Osteocyte (in vitro differentiated cells): ENCODE data around the gene CSNK1G1. TPM values are rescaled to one million over a fixed set of nuclear protein-coding genes. Genes with fewer than 3 reads are reported as not detected.
"Not testable (repeated sequence)": the region's sequence is repeated elsewhere in the genome, so short reads cannot be mapped to it uniquely, and the experiment has no call there.

ENCODE experiments used
- DNase-seq: peaks from one replicate; pipeline ENCODE4 v3.0.0; 2021; ENCODE audit warnings: mixed read lengths; ENCODE audit not compliant: unreplicated experiment; ENCODE audit errors: extremely low spot score
- H3K27ac Mint-ChIP-seq: one replicate; pipeline ENCODE4 v1.8.0; 2021; ENCODE audit warnings: mild to moderate bottlenecking, mixed read lengths; ENCODE audit not compliant: unreplicated experiment
- H3K27me3 Mint-ChIP-seq: one replicate; pipeline ENCODE4 v1.8.0; 2021; ENCODE audit warnings: mixed read lengths; ENCODE audit not compliant: unreplicated experiment
- H3K36me3 Mint-ChIP-seq: one replicate; pipeline ENCODE4 v1.8.0; 2021; ENCODE audit warnings: mixed read lengths; ENCODE audit not compliant: unreplicated experiment
- H3K4me1 Mint-ChIP-seq: one replicate; pipeline ENCODE4 v1.8.0; 2021; ENCODE audit warnings: mixed read lengths; ENCODE audit not compliant: unreplicated experiment
- H3K4me3 Mint-ChIP-seq: one replicate; pipeline ENCODE4 v1.8.0; 2021; ENCODE audit warnings: mild to moderate bottlenecking, moderate library complexity, mixed read lengths; ENCODE audit not compliant: unreplicated experiment
- H3K9me3 Mint-ChIP-seq: one replicate; pipeline ENCODE4 v1.8.0; 2021; ENCODE audit warnings: mixed read lengths; ENCODE audit not compliant: unreplicated experiment
- total RNA-seq: library from RNA; stranded (reverse); gene quantifications from 2 replicates; pipeline ENCODE4 v1.2.1, GENCODE V29; 2021
- TF ChIP-seq, protein P1 (sequence below): fragments of 200-600 bp; sonication (generic); IDR thresholded peaks from 2 replicates; pipeline ENCODE4 v1.5.0; 2021; ENCODE audit warnings: antibody characterized with exemption, mild to moderate bottlenecking, moderate library complexity

Gene CSNK1G1
- total RNA-seq, 1 donor from 2014 or later = 22.2 TPM

DNA sequence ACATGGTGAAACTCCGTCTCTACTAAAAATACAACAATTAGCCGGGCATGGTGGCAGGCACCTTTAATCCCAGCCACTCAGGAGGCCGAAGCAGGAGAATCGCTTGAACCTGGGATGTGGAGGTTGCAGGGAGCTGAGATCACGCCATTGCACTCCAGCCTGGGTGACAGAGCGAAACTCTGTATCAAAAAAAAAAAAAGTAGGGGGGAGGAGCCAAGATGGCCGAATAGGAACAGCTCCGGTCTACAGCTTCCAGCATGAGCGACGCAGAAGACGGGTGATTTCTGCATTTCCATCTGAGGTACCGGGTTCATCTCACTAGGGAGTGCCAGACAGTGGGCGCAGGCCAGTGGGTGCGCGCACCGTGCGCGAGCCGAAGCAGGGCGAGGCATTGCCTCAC lies 29.5 kb downstream of the CSNK1G1 start:
- H3K27ac Mint-ChIP-seq, H3K36me3 Mint-ChIP-seq, H3K27me3 Mint-ChIP-seq, DNase-seq, H3K4me1 Mint-ChIP-seq, H3K9me3 Mint-ChIP-seq: not testable (repeated sequence)
- H3K4me3 Mint-ChIP-seq = peak overlapping the region; percentile 29

DNA sequence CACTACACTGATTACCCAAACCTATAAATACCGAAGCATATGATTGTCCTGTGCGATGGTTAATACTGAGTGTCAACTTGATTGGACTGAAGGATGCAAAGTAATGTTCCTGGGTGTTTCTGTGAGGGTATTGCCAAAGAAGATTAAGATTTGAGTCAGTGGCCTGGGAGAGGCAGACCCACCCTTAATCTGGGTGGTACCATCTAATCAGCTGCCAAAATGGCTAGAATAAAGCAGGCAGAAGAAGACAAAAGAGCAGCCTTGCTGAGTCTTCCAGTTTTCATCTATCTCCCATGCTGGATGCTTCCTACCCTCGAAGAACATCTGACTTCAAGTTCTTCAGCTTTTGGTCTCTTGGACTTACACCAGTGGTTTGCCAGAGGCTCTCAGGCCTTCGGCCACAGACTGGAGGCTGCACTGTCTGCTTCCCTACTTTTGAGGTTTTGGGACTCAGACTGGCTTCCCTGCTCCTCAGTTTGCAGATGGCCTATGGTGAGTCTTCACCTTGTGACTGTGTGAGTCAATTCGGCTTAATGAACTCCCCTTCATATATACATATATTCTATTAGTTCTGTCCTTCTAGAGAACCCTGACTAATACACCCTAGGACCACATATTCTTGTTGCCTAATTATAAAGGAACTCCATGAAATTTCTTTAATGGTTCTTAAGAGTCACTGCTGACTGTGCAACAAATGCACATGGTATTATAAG lies 31.7 kb downstream of the CSNK1G1 start:
- H3K36me3 Mint-ChIP-seq = no peaks in the 10 kb centered on the region
- H3K9me3 Mint-ChIP-seq = no peaks in the 10 kb centered on the region
- H3K27ac Mint-ChIP-seq = no peak overlapping the region
- no peak for DNase-seq
- no peak overlapping the region for H3K4me3 Mint-ChIP-seq
- TF ChIP-seq, protein P1, sequence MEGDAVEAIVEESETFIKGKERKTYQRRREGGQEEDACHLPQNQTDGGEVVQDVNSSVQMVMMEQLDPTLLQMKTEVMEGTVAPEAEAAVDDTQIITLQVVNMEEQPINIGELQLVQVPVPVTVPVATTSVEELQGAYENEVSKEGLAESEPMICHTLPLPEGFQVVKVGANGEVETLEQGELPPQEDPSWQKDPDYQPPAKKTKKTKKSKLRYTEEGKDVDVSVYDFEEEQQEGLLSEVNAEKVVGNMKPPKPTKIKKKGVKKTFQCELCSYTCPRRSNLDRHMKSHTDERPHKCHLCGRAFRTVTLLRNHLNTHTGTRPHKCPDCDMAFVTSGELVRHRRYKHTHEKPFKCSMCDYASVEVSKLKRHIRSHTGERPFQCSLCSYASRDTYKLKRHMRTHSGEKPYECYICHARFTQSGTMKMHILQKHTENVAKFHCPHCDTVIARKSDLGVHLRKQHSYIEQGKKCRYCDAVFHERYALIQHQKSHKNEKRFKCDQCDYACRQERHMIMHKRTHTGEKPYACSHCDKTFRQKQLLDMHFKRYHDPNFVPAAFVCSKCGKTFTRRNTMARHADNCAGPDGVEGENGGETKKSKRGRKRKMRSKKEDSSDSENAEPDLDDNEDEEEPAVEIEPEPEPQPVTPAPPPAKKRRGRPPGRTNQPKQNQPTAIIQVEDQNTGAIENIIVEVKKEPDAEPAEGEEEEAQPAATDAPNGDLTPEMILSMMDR = no peak
- H3K27me3 Mint-ChIP-seq = no peaks in the 10 kb centered on the region
- H3K4me1 Mint-ChIP-seq = no peaks in the 10 kb centered on the region

DNA sequence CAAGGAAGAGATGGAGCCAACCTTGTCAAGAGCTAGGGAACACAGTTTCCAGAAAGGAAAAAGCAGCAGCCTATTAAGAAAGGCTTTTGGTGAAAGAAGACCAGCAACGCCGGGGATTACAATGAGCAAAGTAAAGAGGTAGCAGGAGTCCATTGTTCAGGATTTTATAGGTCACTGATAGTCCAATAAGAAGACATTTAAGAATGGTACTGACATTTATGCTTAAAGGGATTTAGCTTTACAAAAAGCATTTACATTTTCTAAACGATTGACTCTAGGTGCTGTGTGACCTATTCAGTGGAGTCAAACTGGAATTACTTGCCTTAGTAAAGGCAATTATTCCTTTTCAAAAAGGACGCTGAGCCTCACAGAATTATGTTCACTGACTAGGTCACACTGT lies 40.8 kb downstream of the CSNK1G1 start:
- Mint-ChIP-seq H3K36me3 (no peaks in the 10 kb centered on the region), H3K9me3 (no peaks in the 10 kb centered on the region), H3K4me3 (no peak overlapping the region), H3K4me1 (peaks cover 14% of the 10 kb centered on the region), H3K27ac (peak overlapping the region; percentile 59), H3K27me3 (no peaks in the 10 kb centered on the region)
- TF ChIP-seq, protein P1 = no peak
- DNase-seq = no peak

DNA sequence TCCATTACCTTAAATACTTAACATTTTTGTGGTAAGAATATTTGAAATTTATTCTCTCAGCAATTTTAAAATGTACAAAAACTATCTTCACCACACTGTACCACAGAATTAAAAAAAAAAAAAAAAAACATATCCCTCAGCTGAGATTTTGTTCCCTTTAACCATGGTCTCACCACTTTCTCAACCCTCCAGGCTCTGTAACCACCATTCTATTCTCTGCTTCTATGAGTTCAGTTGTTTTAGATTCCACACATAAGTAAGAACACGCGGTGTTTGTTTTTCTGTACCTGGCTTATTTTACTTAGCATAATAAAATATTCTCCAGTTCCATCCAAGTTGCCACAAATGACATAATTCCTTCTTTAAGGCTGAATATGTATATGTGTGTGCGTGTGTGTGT lies 41.5 kb downstream of the CSNK1G1 start:
- H3K36me3 Mint-ChIP-seq = no peaks in the 10 kb centered on the region
- H3K27ac Mint-ChIP-seq = peak overlapping the region; percentile 65
- TF ChIP-seq, protein P1 = no peak
- no peaks in the 10 kb centered on the region for H3K9me3 Mint-ChIP-seq
- no peak for DNase-seq
- no peaks in the 10 kb centered on the region for H3K27me3 Mint-ChIP-seq
- H3K4me3 Mint-ChIP-seq = no peak overlapping the region
- peaks cover 14% of the 10 kb centered on the region for H3K4me1 Mint-ChIP-seq

DNA sequence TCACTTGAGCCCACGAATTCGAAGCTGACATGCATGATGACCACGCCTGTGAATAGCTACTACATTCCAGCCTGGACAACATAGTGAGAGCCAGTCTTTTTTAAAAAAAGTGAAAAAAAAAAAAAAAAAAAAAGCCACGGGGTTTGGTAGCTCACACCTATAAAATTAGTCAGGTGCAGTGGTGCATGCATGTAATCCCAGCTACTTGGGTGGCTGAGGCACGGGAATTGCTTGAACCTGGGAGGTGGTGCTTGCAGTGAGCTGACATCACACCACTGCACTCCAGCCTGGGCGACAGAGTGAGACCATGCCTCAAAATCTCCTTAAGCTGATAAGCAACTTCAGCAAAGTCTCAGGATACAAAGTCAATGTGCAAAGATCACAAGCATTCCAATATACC lies 44.4 kb downstream of the CSNK1G1 start:
- no peak for DNase-seq
- no peak overlapping the region for H3K27ac Mint-ChIP-seq
- no peaks in the 10 kb centered on the region for H3K9me3 Mint-ChIP-seq
- H3K36me3 Mint-ChIP-seq = peaks cover 5% of the 10 kb centered on the region
- no peak overlapping the region for H3K4me3 Mint-ChIP-seq
- TF ChIP-seq, protein P1 = no peak
- no peaks in the 10 kb centered on the region for H3K27me3 Mint-ChIP-seq
- peaks cover 16% of the 10 kb centered on the region for H3K4me1 Mint-ChIP-seq
